Cardiac septum (tissue), 1 donor: ENCODE measurements around the gene TRPC4. TPM values are rescaled to one million over a fixed set of nuclear protein-coding genes. Genes with fewer than 3 reads are reported as not detected.

Experiments used
- DNase-seq: peaks from one replicate; pipeline ENCODE4 v3.0.0-alpha.2; 2020; ENCODE audit warnings: low spot score
- intact Hi-C: fragments of 100-400 bp; cut with DNase I; formaldehyde crosslinking; loops from one replicate; pipeline ENCODE4 v1.14.0; 2022
- total RNA-seq: library from RNA; stranded (reverse); fragmentation: NEBNext Ultra II Directional; extraction: Animal tissue kit (Norgen Biotek cat#: 25700); gene quantifications from one replicate; pipeline ENCODE4 v1.2.1, GENCODE V29; 2021
- donor health status: DM: no; HTN: no; CAD: no.

TRPC4 gene
- total RNA-seq, 1 donor from 2014 or later: 1.1 TPM

DNA sequence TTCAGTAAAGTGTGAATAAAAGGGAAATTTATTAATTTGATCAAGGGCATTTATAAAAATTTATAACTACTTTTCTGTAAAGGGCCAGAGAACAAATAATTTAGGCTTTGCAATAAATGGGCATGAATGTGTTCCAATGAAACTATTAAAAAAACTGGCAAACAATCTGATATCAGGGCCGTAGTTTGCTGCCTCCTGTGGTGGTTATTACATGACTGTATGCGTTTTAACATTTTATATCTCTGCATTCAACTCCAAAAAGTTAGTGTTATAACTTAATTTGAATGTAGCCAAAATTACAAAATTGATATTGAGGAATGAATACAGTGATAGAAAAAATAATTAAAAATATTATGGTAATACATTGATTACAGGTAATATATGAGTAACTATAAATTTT lies 190.5 kb downstream of the TRPC4 start:
- intact Hi-C loops: no loop called here
- DNase-seq: no peak

DNA sequence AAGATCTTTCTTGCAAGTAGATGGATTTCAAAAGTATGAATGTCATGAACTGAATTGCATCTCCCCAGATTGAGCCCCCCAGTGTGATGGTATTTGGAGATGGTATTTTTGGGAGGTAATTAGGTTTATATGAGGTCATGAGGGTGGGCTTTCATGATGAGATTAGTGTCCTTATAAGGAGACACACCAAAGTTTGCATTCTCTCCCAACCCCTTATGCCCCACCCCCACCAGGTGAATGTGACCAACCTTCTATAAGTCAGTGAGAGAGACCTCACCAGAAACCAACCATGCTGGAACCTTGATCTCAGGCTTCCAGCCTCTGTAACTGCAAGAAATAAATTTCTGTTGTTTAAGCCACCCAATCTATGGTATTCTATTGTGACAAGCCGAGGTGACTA lies 199.7 kb downstream of the TRPC4 start:
- no peak for DNase-seq
- intact Hi-C loops: no loop called here

DNA sequence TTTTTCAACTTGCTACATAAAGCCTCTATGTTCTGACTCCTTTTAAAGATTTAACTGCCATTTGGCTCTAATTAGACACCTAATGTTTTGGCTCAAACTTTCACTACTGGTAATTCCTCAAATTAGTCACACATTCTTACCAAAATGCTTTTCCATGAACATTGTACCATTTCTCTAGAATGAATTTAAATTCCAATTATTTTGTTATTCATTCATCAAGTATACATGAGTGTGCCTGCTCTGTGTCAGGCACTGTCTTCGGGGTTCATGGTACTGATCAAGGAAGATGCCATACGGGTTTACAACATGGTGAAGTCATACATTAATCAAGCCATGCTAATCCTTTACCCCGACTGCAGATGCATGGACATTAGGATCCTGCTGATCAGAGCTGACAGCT lies 201.9 kb downstream of the TRPC4 start:
- no peak for DNase-seq
- intact Hi-C loops: no loop called here

DNA sequence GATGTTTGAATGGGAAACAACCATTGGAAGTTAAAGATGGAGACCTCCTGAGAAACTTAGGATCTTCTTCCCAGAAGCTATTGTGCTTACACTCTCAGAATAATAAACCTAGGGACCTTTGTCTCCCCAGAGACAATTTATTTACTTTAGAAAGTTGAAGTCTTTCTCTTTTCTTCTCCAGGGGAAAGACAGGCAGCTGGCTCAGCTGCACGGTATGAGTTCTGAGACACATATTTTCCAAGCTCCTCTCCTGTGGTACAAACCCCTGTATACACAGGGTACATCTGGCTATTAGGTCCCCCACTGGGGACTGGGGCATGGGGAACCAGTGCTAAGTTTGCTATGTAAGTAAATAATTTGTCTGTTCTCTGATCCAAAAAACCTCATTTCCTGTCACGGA lies 203.5 kb downstream of the TRPC4 start:
- DNase-seq: no peak
- intact Hi-C loops: no loop called here

DNA sequence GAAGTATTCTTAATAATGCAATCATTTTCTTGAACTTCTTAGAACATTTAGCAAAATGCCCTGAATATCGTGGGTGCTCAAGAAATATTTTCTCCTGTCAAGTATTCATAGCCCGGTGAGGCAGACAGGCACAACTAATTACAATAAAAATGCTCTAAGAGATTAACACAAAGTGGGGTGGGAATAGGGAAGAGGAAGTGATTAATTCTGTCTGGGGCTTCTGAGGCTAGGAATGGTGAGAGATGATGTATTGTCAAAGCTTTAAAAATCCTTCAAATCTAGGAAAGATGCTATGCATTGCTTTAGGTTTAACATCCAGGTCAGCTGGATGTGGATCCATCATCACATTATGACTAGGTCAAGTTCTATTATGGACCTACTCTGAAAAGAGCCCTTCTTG lies 204.2 kb downstream of the TRPC4 start:
- no peak for DNase-seq
- intact Hi-C loops: no loop called here

DNA sequence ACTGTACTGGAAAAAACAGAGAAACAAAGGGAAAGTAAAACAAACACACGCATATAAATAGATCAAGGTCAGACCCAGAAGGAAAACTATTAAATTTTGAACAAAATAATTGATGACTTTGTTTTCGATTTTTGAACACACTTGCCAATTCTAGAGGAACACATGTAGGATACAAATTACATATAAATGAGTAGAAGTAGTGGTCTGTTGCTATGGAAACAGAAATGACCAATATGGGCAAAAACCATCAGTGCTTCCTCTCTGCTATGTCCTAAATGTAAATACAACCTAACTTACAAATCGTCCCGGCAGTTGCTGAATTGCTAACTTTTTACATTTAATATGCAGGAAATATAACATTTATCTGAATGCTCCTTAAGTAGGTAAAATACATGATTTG lies 205.8 kb downstream of the TRPC4 start:
- no peak for DNase-seq
- intact Hi-C loops: no loop called here

DNA sequence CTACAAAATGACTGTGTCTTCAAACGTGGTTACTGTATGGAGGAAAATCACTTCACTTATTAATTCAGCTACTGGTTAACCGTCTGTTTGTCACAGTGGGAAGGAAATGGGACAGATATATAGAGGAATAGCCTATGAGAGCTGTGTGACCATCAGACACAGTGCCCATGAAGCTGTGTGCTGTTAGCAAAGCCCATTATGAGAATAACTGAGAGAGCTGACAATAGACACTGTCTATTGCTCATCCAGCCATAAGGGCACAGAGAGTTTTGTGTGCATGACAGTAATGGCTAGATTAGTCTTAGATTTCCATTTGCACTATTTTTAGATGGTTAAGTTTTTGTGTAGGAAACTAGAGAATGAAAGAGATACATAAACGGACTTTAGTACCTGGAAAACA lies 206.9 kb downstream of the TRPC4 start:
- DNase-seq: no peak
- intact Hi-C loops: no loop called here

DNA sequence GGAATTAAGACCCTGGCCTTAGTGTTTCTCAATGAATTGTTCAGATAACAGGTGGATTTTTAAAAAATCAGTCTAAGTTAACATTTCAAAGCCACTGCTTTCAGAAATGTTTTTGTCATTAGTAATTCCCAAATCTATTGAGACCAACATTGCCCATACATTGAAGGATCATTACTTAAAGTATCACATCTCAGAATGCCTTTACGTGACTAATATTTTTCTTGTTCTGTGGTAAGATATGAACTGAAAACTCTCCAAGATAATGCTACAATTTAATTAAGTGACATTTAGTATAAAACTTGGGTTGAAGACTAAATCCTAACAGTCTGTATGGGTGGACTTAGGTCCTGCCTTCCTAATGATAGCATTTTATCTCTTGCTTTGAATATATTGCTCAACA lies 211.6 kb downstream of the TRPC4 start:
- no peak for DNase-seq
- intact Hi-C loops: no loop called here

DNA sequence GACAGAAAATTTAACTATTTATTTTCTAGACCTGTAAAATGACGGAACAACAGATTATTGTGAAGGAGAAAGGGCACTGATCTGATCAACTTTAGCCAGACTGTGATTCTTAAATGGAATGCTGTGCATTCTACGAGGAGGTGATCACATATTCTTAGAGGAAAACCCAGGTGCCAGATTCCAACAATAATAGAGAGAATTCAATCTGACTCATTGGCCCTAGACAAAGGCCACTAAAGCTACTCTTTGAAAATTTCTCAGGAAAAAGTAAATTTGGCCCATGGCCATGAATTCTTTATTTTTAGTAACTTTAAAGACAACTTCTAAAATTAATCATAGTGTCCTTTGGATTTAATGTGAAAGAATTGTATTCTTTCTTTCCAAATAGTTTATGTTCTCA lies 212.4 kb downstream of the TRPC4 start:
- DNase-seq: no peak
- intact Hi-C loops: no loop called here

DNA sequence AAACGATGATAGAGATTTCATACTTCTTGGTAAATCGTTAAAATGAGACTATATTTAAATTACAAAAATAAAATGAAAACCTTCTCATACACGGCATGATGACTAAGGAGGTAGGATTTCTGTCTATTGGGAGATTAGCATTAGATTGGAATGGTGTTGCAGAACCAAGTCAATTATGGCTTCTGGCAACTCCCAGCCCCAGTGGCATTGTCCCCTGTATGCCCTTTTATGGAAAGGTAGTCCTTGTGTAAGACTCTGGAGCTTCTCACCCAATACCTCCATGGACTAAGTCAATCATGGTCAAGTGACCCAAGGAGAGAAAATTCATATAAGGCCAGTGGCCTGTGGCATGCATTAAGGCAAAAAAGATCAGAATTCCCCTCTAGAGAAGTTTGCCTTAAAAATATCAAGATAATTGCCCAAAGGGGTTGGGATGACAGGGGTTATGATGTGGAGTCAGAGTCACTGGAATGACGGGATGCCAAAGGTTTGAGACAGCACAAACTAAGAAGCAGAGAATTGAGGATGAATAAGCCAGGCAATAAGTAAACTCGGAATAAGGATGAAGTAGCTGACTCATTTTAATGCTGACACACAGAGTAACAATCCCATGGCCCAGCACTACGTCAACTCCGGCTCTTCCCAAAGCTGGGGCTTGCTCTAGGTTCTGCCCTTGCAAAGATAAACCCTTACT lies 213.2 kb downstream of the TRPC4 start:
- intact Hi-C loops: no loop called here
- DNase-seq: no peak

DNA sequence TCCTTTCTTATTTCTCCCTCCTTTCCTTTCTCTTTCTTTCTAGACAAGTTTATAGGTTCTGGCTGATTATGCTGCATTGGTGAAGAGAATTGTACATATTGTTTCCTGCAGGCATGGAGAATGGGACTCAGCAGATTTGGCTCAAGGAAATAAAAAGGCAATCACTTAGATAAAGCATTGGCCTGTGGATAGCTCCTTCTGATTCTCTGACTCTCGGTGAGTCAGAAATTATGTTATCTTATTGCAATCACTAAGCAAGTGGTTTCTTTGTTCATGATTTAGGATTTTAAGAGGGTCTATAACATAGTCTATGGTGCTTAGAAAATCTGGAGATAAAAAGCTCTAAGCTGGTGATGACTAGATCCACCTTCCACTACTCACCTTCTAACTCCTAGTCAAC lies 217.0 kb downstream of the TRPC4 start:
- intact Hi-C loops: no loop called here
- DNase-seq: no peak

DNA sequence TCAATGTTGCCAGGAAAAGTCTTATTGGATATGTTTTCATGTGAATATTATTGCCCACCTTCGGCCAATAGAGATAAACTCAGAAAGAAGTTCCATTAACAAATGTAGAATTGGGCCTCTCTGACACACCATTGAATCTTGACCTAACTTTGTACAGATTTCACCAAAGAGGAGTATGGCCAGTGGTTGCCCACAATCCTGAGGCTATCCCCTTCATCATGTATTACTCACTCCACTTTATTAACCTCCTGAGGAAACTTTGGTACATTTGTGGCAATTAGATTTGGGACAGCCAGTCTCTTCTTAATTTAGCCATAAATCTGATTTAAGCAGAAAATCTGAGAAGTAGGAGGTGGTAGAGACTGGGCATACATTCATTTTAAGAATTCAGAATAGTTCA lies 217.7 kb downstream of the TRPC4 start:
- intact Hi-C loops: no loop called here

DNA sequence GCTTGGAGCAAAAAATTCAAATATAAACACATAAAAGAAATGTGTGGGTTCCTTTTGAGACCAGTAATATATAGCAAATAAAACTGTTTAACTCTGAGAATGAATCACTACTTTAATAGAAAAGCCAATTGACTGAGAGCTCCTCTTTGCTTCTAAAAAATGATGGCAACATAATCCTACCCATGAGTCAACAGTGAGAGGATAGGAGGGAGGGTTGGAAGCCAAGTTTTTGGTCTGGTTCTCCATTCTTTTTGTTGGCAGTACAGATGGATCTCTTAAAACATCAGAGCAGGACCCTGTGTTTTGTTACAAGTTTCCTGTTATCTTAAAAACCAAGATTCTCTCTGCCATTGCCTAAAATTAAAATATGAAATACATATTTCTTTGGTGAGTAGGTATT lies 221.0 kb downstream of the TRPC4 start:
- intact Hi-C loops: no loop called here
- no peak for DNase-seq

More for the DNA sequence above, 217.7 kb downstream of the TRPC4 start:
- DNase-seq: no peak

DNA sequence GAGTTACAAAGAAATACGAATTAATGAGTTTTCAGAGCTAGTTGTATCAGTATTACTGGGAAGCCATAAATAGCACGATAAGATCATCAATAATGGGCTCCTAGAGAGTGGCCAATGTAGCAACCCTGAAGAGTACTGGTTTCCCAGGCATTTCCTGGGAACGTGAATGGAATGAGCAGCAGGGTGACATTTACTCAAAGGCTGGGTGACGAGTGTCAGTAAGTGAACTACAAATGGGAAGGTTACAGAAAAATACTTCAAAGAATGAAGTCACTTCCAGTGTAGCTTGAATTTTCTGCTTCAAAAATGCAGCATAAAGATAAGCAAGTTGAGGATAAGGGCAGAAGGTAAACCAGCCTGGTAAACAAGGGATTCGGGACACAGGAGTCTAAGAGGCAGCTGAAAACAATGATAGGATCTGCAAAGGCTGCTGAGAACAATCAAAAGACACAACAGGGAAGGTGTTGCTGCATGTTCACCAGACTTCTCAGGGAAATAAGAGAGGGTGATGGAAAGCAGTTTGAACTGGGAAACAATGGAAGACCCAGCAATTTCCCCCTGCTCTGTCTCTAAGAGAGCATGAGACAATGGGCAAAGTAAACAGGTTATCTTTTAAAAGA lies 222.4 kb downstream of the TRPC4 start:
- DNase-seq: no peak
- intact Hi-C loops: no loop called here

DNA sequence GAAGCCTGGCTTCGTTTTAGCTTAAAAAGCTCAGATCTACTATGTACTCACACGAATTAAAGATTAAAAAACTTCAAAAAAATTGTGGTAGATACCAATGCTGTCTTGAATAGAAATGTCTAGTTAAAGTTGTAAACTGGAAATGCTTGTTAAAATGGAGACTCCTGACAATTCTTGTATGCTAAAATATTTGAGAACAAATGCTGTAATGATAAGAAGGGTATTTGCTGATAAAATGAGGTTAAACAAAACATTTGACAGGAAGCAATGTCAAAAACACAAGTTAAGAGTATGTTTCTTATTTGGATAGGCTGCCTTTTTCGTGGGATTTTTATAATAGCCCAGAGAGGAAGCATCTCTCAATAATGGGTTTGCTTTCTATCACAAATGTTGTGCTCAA lies 223.0 kb downstream of the TRPC4 start:
- no peak for DNase-seq
- intact Hi-C loops: no loop called here

DNA sequence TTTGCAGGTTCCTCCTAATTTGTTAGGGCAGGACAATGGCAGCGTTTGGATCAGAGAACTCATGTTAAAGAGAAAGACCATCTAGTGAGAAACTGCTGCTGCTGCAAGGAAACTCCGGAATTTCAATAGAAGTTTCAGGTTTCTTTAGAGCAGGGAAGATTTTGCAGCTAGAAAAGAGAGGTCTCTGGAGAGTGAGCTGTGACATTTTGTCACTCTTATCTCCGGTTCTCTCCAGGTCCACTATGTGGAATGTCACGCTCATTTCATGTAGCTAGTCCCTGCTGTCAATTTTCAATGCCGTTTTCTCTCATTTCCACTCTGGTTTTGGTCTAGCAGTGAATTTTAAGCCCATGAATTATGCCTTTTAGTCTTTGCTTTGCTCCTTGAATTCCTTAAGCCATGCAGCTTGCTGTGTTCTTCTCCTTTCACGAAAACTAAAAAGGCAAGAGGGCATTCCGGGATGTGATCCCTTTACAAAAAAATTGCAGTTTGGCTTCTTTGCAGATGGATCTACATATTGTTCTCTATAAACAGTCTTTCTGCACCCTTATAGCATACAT lies 224.3 kb downstream of the TRPC4 start:
- no peak for DNase-seq
- intact Hi-C loops: no loop called here

DNA sequence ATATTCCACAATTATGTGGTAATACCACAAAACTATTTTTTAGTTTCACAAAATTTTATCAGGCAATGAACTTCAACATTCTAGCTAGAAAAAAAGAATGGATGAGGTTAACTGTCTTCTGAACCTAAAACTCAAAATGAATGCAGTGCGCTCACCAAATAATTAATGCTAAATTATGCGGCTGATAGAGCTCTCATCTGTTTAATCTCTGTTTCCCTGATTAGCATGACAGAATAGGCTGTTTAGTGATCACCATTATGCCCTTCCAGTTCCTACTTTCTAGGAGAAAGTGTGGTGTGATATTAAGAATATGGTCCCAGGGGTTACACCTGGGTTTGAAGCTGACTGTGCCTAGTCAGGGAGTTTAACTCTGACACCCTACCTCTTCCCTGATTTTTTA lies 228.2 kb downstream of the TRPC4 start:
- intact Hi-C loops: no loop called here
- no peak for DNase-seq

DNA sequence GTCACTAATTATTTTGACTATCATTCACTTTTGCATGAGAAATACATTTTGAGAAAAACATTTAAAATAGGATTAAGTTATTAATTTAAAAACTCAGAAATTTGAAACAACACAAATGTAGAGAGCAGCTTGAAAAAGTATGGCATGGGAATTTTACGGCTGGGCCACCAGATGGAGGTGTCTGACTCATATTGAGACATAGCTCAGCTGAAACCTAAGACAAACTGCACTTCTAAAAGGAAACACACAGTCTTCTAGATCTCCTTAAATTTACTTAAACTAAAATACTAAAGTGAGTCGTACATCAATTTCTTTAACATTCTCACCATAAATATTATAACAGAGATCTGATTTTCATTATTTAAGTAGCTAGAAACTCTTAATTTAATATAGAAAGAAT lies 229.1 kb downstream of the TRPC4 start:
- no peak for DNase-seq
- intact Hi-C loops: no loop called here

DNA sequence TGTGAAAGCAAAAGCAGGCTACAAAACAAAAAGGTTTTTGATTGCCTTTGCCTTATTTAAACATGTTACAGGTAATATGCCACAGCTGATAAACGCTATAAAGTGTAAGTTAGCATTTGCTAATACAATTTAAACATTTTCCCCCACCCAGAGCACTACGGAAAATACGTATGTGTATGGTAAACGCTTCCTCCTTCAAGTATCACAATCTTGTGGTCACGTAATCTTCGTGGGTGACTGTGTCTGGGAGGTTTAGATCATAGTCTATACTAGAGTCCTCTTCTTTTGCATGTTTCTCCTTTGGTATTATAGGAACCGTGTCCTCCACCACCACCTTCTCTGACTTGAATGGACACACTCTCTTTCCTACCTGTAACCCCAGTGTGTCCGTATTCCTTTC lies 232.9 kb downstream of the TRPC4 start:
- intact Hi-C loops: no loop called here
- no peak for DNase-seq

DNA sequence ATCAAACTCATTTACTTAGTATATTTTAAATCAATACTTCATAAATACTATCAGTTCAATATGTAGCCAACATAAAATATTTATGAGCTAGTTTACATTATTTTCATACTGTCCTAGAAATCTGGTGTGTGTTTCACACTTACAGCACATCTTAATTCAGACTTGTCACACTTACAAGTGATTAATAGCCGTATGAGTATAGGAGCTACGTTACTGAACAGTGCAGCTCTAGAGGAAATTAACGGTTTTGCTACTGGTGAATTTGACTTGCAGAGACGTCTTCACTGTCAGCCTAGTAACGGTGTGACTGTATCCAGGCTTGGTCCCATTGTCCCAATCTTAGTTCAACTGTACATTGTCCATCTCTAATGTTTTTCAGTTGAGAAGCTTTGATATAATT lies 237.3 kb downstream of the TRPC4 start:
- DNase-seq: no peak
- intact Hi-C loops: no loop called here

DNA sequence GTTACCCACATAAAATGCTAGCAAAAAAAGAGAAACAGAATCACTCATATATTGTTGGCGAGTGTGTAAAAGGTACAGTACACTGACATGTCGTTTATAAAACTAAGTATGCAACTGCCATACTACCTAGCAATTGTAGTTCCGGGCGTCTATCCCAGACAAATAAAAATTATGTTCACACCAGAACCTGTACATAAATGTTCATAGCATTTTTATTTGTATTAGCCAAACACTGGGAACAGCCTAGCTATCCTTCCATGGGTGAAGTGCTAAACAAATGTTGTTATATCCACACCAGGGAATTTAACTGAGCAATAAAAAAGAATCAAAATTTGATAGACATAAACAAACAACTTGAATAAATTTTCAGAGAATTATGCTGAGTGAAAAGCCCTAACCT lies 242.1 kb downstream of the TRPC4 start:
- DNase-seq: no peak
- intact Hi-C loops: no loop called here
